Gastrocnemius medialis (tissue), 4 donors: ENCODE results near the gene CES2.

Source experiments
- CTCF ChIP-seq, 5 experiments: fragments of 450-650 bp in 3 of 5; fragments of 200-600 bp in 2 of 5; sonication (generic) in 2 of 5; IDR thresholded peaks in 4 of 5; conservative IDR thresholded peaks in 1 of 5; 1 replicate in 4 of 5; 2 replicates in 1 of 5; pipeline ENCODE4 v1.5.1; 2016 to 2019; ENCODE audit warnings: antibody characterized with exemption in 5 of 5, mild to moderate bottlenecking in 3 of 5, moderate library complexity in 3 of 5
- POLR2A ChIP-seq, 2 donors: fragments of 450-650 bp; IDR thresholded peaks; one replicate each; pipeline ENCODE4 v1.6.1; 2017; ENCODE audit warnings: antibody characterized with exemption in 2 of 2, mild to moderate bottlenecking in 2 of 2, moderate library complexity in 2 of 2

- TF ChIP-seq CTCF (IDR thresholded peaks at IDR 0.05 in 4 of 5, conservative IDR thresholded peaks at IDR 0.05 in 1 of 5) (no peak), POLR2A (IDR thresholded peaks at IDR 0.05) (peak; percentile 20 to 37)
Observed at GRCh38 chr16:66918803-66919568, 16.3 kb upstream of the CES2 start, which contains the start of gene CDH16.
